Retinal pigment epithelial cell (primary cell): ENCODE measurements around the gene PIWIL1.

Experiments used
- DNase-seq: peaks from one replicate; pipeline ENCODE4 v3.0.0-alpha.2; 2010; ENCODE audit warnings: low read depth
- H3K4me3 ChIP-seq: 2 replicates; pipeline ENCODE4 v1.5.1; 2011; ENCODE audit warnings: mild to moderate bottlenecking, low read length, control low read depth, moderate library complexity
- CTCF ChIP-seq: conservative IDR thresholded peaks from 2 replicates; pipeline ENCODE4 v1.5.1; 2011; ENCODE audit warnings: low read depth, low read length, control low read depth, inconsistent platforms

PIWIL1 gene

GRCh38 chr12:130367523-130367922 lies 29.8 kb downstream of the PIWIL1 start:
- TF ChIP-seq CTCF, result no peak
- no peak overlapping the region for H3K4me3 ChIP-seq
- DNase-seq, result no peak

GRCh38 chr12:130369816-130370215 lies 32.1 kb downstream of the PIWIL1 start:
- TF ChIP-seq CTCF, result no peak
- DNase-seq, result no peak
- no peak overlapping the region for H3K4me3 ChIP-seq

- DNase-seq, result no peak
- H3K4me3 ChIP-seq, result no peak overlapping the region
- TF ChIP-seq CTCF, result no peak
Observed at GRCh38 chr12:130371296-130371695, 33.6 kb downstream of the PIWIL1 start.

GRCh38 chr12:130372936-130373335 lies 35.2 kb downstream of the PIWIL1 start:
- no peak for TF ChIP-seq CTCF

GRCh38 chr12:130374083-130374482 lies 36.4 kb downstream of the PIWIL1 start:
- H3K4me3 ChIP-seq, result no peak overlapping the region
- no peak for TF ChIP-seq CTCF
- DNase-seq, result no peak

More at GRCh38 chr12:130372936-130373335, 35.2 kb downstream of the PIWIL1 start:
- H3K4me3 ChIP-seq, result no peak overlapping the region
- DNase-seq, result no peak

- TF ChIP-seq CTCF, result no peak
- no peak for DNase-seq
Observed at GRCh38 chr12:130375296-130376287, 37.9 kb downstream of the PIWIL1 start.

GRCh38 chr12:130382818-130383217 lies 45.1 kb downstream of the PIWIL1 start:
- no peak overlapping the region for H3K4me3 ChIP-seq
- TF ChIP-seq CTCF, result no peak
- DNase-seq, result no peak

More at GRCh38 chr12:130375296-130376287, 37.9 kb downstream of the PIWIL1 start:
- H3K4me3 ChIP-seq, result no peak overlapping the region
